Measurements from ENCODE around the gene NFKB1. TPM values are rescaled to one million over a fixed set of nuclear protein-coding genes. Genes with fewer than 3 reads are reported as not detected.

The NFKB1 gene
- polyA plus RNA-seq, 1 experiment: 24.1 TPM

DNA sequence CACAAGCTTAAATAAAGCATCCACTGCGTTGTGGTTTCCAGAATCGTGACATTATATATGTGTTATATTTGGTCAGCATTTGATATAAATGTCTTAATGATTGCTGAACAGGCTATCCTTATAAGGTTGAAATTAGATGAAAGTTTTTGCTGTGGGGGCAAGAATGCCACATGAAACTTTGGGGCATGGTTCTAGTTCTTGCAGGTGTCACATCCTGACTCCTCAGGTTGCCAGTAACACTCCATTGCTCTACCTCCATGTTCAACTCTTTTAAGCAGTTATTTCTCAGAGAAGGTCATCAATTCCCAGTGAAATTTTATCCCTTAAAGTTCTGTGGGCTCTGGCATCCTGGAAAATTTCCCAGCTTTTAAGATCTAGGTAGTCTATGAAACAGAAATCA, 33.7 kb downstream of the NFKB1 start:
- no peak overlapping the region for H3K4me3 ChIP-seq (ENCODE audit: low read depth, low read length)
- CTCF ChIA-PET: no interaction called here
- DNase-seq (ENCODE audit: low read depth, low spot score): no peak
- POLR2A ChIA-PET: no interaction called here
- H3K27me3 ChIP-seq (ENCODE audit: control insufficient read depth, insufficient read depth, low read length): no peaks in the 10 kb centered on the region
- H3K27ac ChIP-seq (ENCODE audit: low read depth, low read length): no peak overlapping the region
- H3K9me3 ChIP-seq (ENCODE audit: control insufficient read depth, insufficient read depth, low read length): no peaks in the 10 kb centered on the region
- TF ChIP-seq, protein P1, sequence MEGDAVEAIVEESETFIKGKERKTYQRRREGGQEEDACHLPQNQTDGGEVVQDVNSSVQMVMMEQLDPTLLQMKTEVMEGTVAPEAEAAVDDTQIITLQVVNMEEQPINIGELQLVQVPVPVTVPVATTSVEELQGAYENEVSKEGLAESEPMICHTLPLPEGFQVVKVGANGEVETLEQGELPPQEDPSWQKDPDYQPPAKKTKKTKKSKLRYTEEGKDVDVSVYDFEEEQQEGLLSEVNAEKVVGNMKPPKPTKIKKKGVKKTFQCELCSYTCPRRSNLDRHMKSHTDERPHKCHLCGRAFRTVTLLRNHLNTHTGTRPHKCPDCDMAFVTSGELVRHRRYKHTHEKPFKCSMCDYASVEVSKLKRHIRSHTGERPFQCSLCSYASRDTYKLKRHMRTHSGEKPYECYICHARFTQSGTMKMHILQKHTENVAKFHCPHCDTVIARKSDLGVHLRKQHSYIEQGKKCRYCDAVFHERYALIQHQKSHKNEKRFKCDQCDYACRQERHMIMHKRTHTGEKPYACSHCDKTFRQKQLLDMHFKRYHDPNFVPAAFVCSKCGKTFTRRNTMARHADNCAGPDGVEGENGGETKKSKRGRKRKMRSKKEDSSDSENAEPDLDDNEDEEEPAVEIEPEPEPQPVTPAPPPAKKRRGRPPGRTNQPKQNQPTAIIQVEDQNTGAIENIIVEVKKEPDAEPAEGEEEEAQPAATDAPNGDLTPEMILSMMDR (IDR thresholded peaks at IDR 0.05; ENCODE audit: low read depth, low read length): no peak

GRCh38 chr4:102535398-102536082, 34.4 kb downstream of the NFKB1 start:
- no peak for DNase-seq (ENCODE audit: low read depth, low spot score)
- Histone ChIP-seq H3K27ac (ENCODE audit: low read depth, low read length) (no peak overlapping the region), H3K4me3 (ENCODE audit: low read depth, low read length) (no peak overlapping the region), H3K9me3 (ENCODE audit: control insufficient read depth, insufficient read depth, low read length) (no peaks in the 10 kb centered on the region), H3K27me3 (ENCODE audit: control insufficient read depth, insufficient read depth, low read length) (no peaks in the 10 kb centered on the region)
- CTCF ChIA-PET: no interaction called here
- TF ChIP-seq, protein P1 (IDR thresholded peaks at IDR 0.05; ENCODE audit: low read depth, low read length): no peak
- POLR2A ChIA-PET: no interaction called here

- ChIA-PET CTCF (interaction anchor here (1.0 kb wide), 1 partner anchor 555 kb away, joined by 4 read pairs; no protein-coding TSS in a partner anchor), POLR2A (interaction anchor here (0.5 kb wide), 1 partner anchor 106 kb away, joined by 7 read pairs; no protein-coding TSS in a partner anchor)
- no peak for DNase-seq (ENCODE audit: low read depth, low spot score)
Measured at GRCh38 chr4:102536768-102537167, 35.6 kb downstream of the NFKB1 start.

DNA sequence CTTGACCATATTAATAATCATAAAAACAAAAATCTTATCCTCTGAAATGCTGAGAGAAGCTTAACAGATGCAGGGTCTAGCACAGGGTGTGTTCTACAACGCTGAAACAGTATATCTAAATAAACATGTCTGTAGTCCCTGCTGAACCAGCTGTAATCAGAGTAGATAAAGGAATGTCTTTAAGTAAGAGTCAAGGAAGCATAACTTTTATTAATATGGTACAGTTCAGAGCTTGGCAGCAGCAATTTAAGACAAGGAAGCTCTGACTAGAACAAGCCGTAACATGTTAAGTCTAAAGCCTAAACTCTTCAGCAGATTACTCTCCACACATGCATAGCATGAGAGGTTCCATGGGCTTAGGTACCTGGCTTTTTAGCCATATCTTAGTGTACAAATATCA, 36.1 kb downstream of the NFKB1 start:
- POLR2A ChIA-PET: interaction anchor here (0.5 kb wide), 1 partner anchor 106 kb away, joined by 7 read pairs; no protein-coding TSS in a partner anchor
- CTCF ChIA-PET: no interaction called here

More at GRCh38 chr4:102536768-102537167, 35.6 kb downstream of the NFKB1 start:
- Histone ChIP-seq H3K27me3 (ENCODE audit: control insufficient read depth, insufficient read depth, low read length) (no peaks in the 10 kb centered on the region), H3K4me3 (ENCODE audit: low read depth, low read length) (no peak overlapping the region), H3K27ac (ENCODE audit: low read depth, low read length) (no peak overlapping the region), H3K9me3 (ENCODE audit: control insufficient read depth, insufficient read depth, low read length) (no peaks in the 10 kb centered on the region)
- TF ChIP-seq, protein P1 (IDR thresholded peaks at IDR 0.05; ENCODE audit: low read depth, low read length): no peak

DNA sequence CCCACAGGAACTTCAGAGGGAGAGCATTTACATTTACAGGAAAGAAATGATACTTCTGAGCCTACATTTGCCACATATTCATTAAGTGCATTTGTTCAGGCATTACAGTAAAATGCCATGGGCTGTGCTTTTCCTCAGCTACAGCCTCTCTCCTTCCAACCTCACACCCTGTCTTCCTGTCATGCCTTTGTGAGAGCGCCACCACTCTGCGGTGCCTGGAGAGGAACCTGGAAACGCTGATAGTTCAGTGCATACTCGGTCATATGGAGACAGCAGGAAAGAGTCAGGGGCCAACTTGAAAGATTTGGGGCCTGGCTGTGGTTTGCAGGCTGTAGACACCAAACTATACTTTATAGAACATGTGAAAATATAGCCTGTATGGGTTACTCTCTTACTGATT, 40.5 kb downstream of the NFKB1 start:
- POLR2A ChIA-PET: no interaction called here
- no peak overlapping the region for H3K27ac ChIP-seq (ENCODE audit: low read depth, low read length)
- no peaks in the 10 kb centered on the region for H3K27me3 ChIP-seq (ENCODE audit: control insufficient read depth, insufficient read depth, low read length)
- no peak for DNase-seq (ENCODE audit: low read depth, low spot score)
- TF ChIP-seq, protein P1 (IDR thresholded peaks at IDR 0.05; ENCODE audit: low read depth, low read length): no peak
- no peaks in the 10 kb centered on the region for H3K9me3 ChIP-seq (ENCODE audit: control insufficient read depth, insufficient read depth, low read length)
- no peak overlapping the region for H3K4me3 ChIP-seq (ENCODE audit: low read depth, low read length)
- CTCF ChIA-PET: interaction anchor here (0.5 to 1.0 kb wide), 2 partner anchors 112 to 558 kb away, joined by 3 to 5 read pairs; partner anchors contain the start of gene BDH2

More for the DNA sequence above, 36.1 kb downstream of the NFKB1 start:
- H3K27ac ChIP-seq (ENCODE audit: low read depth, low read length): no peak overlapping the region
- H3K4me3 ChIP-seq (ENCODE audit: low read depth, low read length): no peak overlapping the region
- DNase-seq (ENCODE audit: low read depth, low spot score): no peak
- no peaks in the 10 kb centered on the region for H3K9me3 ChIP-seq (ENCODE audit: control insufficient read depth, insufficient read depth, low read length)
- H3K27me3 ChIP-seq (ENCODE audit: control insufficient read depth, insufficient read depth, low read length): no peaks in the 10 kb centered on the region
- TF ChIP-seq, protein P1 (IDR thresholded peaks at IDR 0.05; ENCODE audit: low read depth, low read length): no peak

Measured in AG04450 (cell line).